Ascending aorta (tissue), 2 donors: ENCODE measurements around the gene PCK2. TPM values are rescaled to one million over a fixed set of nuclear protein-coding genes. Genes with fewer than 3 reads are reported as not detected.
A peak's percentile ranks its signal among the peaks of the same experiment; 100 is the strongest.

Source experiments
- DNase-seq, 2 donors: peaks; one replicate each; pipeline ENCODE4 v3.0.0-alpha.2; 2019; ENCODE audit warnings: low spot score in 2 of 2
- H3K27ac ChIP-seq, 2 donors: fragments of 200-600 bp; sonication (generic); one replicate each; pipeline ENCODE4 v1.5.1; 2016 to 2017; ENCODE audit warnings: mild to moderate bottlenecking in 1 of 2
- H3K27me3 ChIP-seq: fragments of 200-600 bp; sonication (generic); one replicate; pipeline ENCODE4 v1.5.1; 2017
- H3K36me3 ChIP-seq, 2 donors: fragments of 200-600 bp; sonication (generic); one replicate each; pipeline ENCODE4 v1.5.1; 2016
- H3K4me1 ChIP-seq, 2 donors: fragments of 200-600 bp; sonication (generic); one replicate each; pipeline ENCODE4 v1.5.1; 2016 to 2017; ENCODE audit warnings: mild to moderate bottlenecking in 1 of 2
- H3K4me3 ChIP-seq, 2 donors: fragments of 200-600 bp; sonication (generic); one replicate each; pipeline ENCODE4 v1.5.1; 2016 to 2017; ENCODE audit warnings: mild to moderate bottlenecking in 1 of 2
- H3K9me3 ChIP-seq, 2 donors: fragments of 200-600 bp; sonication (generic); one replicate each; pipeline ENCODE4 v1.5.1; 2016
- CTCF ChIP-seq, 3 experiments: fragments of 200-600 bp in 2 of 3; fragments of 450-650 bp in 1 of 3; sonication (generic) in 2 of 3; IDR thresholded peaks; one replicate each; pipeline ENCODE4 v1.5.1; 2016 to 2019; ENCODE audit warnings: antibody characterized with exemption in 3 of 3, mild to moderate bottlenecking in 1 of 3, moderate library complexity in 1 of 3
- intact Hi-C: fragments of 100-400 bp; cut with DNase I; formaldehyde crosslinking; loops from one replicate; pipeline ENCODE4 v1.15.1; 2023
- total RNA-seq: library from RNA; depleted of rRNA; stranded (reverse); fragments of >200 nt; gene quantifications from one replicate; pipeline ENCODE4 v1.1.0, GENCODE V29; 2016

Gene PCK2
- total RNA-seq, 1 donor from 2014 or later: 26.1 TPM

- H3K27ac ChIP-seq: no peak overlapping the region
- no peaks in the 10 kb centered on the region for H3K36me3 ChIP-seq
- no peaks in the 10 kb centered on the region for H3K27me3 ChIP-seq
- intact Hi-C loops: no loop called here
- no peak for DNase-seq
- H3K9me3 ChIP-seq: no peaks in the 10 kb centered on the region
- H3K4me1 ChIP-seq: peaks cover 7 to 11% of the 10 kb centered on the region in 2 donors
- TF ChIP-seq CTCF (IDR thresholded peaks at IDR 0.05): no peak
- H3K4me3 ChIP-seq: no peak overlapping the region
Measured at GRCh38 chr14:24077086-24077485, 17.0 kb upstream of the PCK2 start.

- H3K27ac ChIP-seq: no peak overlapping the region
- intact Hi-C loops: no loop called here
- no peaks in the 10 kb centered on the region for H3K36me3 ChIP-seq
- no peak for TF ChIP-seq CTCF (IDR thresholded peaks at IDR 0.05)
- no peak overlapping the region for H3K4me3 ChIP-seq
- H3K4me1 ChIP-seq: peaks cover 4% of the 10 kb centered on the region in 2 donors
- DNase-seq: no peak
- H3K9me3 ChIP-seq: no peaks in the 10 kb centered on the region
- no peaks in the 10 kb centered on the region for H3K27me3 ChIP-seq
Measured at GRCh38 chr14:24078146-24078545, 16.0 kb upstream of the PCK2 start.

GRCh38 chr14:24079491-24080141, 14.5 kb upstream of the PCK2 start:
- no peak for TF ChIP-seq CTCF (IDR thresholded peaks at IDR 0.05)

GRCh38 chr14:24080142-24080530, 14.0 kb upstream of the PCK2 start:
- Histone ChIP-seq H3K27me3 (no peaks in the 10 kb centered on the region), H3K4me3 (no peak overlapping the region), H3K9me3 (no peaks in the 10 kb centered on the region), H3K4me1 (peaks cover 4% of the 10 kb centered on the region in 2 donors), H3K27ac (no peak overlapping the region), H3K36me3 (no peaks in the 10 kb centered on the region)
- intact Hi-C loops: no loop called here
- DNase-seq: no peak
- TF ChIP-seq CTCF (IDR thresholded peaks at IDR 0.05): no peak

More at GRCh38 chr14:24079491-24080141, 14.5 kb upstream of the PCK2 start:
- H3K9me3 ChIP-seq: no peaks in the 10 kb centered on the region
- H3K36me3 ChIP-seq: no peaks in the 10 kb centered on the region
- no peak overlapping the region for H3K27ac ChIP-seq
- H3K4me1 ChIP-seq: peaks cover 4% of the 10 kb centered on the region in 2 donors
- intact Hi-C loops: no loop called here
- H3K27me3 ChIP-seq: no peaks in the 10 kb centered on the region
- H3K4me3 ChIP-seq: no peak overlapping the region
- no peak for DNase-seq

- H3K4me3 ChIP-seq: peak overlapping the region; percentile 74 to 82
- no peak overlapping the region for H3K27ac ChIP-seq
- H3K27me3 ChIP-seq: no peaks in the 10 kb centered on the region
- peaks cover 4% of the 10 kb centered on the region in 2 donors for H3K4me1 ChIP-seq
- no peaks in the 10 kb centered on the region for H3K36me3 ChIP-seq
- DNase-seq: peak in 1 of 2 donors; percentile 74
- no peak for TF ChIP-seq CTCF (IDR thresholded peaks at IDR 0.05)
- intact Hi-C loops: no loop called here
- no peaks in the 10 kb centered on the region for H3K9me3 ChIP-seq
Measured at GRCh38 chr14:24080888-24081738, 13.0 kb upstream of the PCK2 start.
